WI38 (cell line): Measurements from ENCODE around the gene ERN1.

Source experiments
- H3K4me3 ChIP-seq: 2 replicates; pipeline ENCODE4 v1.5.1; 2011; ENCODE audit warnings: low read depth, mild to moderate bottlenecking, control low read depth, low read length
- TF ChIP-seq, protein P1 (sequence below): IDR thresholded peaks from 2 replicates; pipeline ENCODE4 v1.5.1; 2012; ENCODE audit warnings: low read depth, mild to moderate bottlenecking, control low read depth, low read length

Gene ERN1

DNA sequence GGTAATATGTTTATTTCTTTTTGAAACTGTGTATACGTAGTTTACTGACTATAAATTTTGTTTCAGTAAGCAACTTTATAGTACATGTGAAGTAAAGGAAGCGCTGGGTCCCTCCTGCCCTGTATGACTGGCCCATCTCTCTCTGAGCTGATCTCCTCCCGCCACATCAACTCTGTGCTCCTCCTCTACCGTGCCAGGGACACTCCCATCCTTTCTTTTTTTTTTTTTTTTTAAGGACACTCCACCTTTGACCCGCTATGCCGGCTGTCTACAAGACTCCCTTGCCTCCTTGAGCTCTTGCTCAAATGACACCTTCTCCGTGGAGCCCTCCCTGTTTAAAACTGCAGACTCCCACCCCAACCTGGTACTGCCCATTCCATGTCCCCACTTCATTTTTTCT is 35.5 kb downstream of the ERN1 start:
- H3K4me3 ChIP-seq = no peak overlapping the region
- TF ChIP-seq, protein P1, sequence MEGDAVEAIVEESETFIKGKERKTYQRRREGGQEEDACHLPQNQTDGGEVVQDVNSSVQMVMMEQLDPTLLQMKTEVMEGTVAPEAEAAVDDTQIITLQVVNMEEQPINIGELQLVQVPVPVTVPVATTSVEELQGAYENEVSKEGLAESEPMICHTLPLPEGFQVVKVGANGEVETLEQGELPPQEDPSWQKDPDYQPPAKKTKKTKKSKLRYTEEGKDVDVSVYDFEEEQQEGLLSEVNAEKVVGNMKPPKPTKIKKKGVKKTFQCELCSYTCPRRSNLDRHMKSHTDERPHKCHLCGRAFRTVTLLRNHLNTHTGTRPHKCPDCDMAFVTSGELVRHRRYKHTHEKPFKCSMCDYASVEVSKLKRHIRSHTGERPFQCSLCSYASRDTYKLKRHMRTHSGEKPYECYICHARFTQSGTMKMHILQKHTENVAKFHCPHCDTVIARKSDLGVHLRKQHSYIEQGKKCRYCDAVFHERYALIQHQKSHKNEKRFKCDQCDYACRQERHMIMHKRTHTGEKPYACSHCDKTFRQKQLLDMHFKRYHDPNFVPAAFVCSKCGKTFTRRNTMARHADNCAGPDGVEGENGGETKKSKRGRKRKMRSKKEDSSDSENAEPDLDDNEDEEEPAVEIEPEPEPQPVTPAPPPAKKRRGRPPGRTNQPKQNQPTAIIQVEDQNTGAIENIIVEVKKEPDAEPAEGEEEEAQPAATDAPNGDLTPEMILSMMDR = no peak

DNA sequence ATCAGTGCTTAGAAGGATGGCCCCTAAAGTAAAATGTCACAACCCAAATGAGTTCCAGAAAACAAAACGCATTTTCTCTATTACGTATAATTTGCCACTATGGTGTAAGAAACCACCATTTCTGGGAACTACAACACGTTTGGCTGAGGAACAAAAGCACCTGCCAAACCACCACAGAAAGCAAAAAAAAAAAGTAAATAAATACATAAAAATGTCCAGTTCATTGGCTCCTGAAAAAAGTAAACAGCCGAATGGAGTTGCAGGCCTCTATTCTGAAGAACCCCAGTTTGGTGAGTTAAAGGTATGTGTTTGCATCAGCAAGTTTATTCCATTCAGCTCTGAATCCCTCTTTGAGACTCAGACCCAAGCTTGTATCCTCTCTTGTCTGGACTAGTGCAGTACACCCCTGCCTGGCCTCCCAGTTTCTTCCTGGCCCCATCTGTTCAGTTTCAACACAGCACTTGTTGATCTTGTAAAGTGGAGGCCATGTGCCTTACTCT is 36.9 kb downstream of the ERN1 start:
- H3K4me3 ChIP-seq = no peak overlapping the region
- TF ChIP-seq, protein P1 = no peak

DNA sequence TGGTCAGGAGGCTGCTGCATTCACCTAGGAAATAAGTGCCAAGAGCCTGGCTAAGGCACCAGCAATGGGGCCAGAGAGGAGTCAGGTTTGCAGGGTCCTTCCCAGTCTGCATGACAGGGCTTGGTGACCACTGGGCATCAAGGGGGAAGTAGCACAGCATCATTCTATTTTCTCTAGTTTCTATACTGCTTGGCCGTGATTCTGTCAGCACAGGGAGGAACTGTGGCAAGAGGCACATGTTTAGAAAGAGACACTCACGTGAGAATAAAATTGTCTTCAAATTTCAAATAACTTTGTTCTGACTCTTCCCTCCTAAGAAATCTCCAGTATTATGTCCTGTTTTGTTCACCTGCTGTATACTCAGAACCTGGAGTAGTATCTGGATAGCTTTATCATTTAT is 37.8 kb downstream of the ERN1 start:
- no peak overlapping the region for H3K4me3 ChIP-seq
- TF ChIP-seq, protein P1 = no peak

- TF ChIP-seq, protein P1 = no peak
- H3K4me3 ChIP-seq = no peak overlapping the region
These were observed 38.4 kb downstream of the ERN1 start for GRCh38 chr17:64091571-64091970.

GRCh38 chr17:64091116-64091515 is 38.8 kb downstream of the ERN1 start:
- H3K4me3 ChIP-seq = no peak overlapping the region
- TF ChIP-seq, protein P1 = no peak

DNA sequence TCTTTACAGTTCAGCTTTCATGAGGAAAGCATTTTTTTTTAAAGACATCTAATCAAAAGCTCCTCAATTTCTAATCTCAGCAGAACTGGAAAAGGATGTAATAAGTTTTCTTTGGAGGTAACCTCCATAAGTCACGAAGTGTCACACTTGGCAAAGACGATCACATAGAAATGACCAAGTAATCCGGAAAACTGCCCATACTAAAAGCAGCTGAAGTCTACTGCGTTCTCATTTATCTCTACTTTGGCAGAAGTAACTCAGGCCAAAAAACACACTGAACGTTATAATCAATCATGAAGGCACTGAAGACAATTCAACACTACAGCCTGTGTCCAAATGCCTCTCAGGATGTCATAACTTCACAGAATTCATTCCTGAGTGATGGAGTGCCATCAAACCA is 39.8 kb downstream of the ERN1 start:
- TF ChIP-seq, protein P1 = no peak

DNA sequence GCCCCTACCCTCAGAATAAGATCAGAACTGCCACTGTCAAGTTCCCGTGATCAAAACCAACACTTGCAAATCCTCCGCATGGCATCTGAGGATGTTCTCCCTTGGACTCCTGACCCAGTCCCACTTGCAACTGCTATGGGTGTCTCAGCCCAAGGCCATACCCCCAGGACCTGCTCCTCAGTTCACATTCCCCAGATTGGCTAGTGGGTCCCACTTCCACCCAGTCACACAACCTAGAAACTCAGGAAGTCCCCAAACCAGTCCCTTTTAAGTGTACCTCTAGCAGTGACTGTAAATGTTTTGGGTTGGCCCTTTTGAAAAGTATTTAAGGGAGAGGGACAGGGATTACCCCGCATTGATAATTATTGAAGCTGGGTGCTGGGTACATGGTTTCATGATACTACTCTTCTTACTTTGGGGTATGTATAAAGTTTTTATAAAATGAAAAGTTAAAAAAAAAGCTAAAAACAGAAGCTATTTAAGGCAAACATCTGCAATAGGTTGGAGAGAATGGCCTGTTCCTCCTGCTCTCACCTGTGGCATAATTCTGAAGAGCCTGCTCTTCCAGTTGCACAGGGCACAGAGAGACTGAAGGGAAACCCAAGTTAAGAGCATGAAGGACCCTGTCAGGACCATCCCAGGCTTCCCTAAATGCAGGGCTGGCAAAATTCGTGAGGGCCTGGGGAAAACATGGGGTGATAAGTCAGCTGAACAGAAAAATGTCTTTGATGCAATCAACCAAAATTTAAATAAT is 42.5 kb downstream of the ERN1 start:
- no peak overlapping the region for H3K4me3 ChIP-seq
- TF ChIP-seq, protein P1 = no peak

More for the DNA sequence above, 39.8 kb downstream of the ERN1 start:
- no peak overlapping the region for H3K4me3 ChIP-seq
